Loucy (cell line): Measurements from ENCODE around the gene RHBDD3.
"Not testable (repeated sequence)": the region's sequence is repeated elsewhere in the genome, so short reads cannot be mapped to it uniquely, and the experiment has no call there.

Source experiments
- H2AFZ ChIP-seq: fragments of 200-600 bp; sonication (generic); 2 replicates; pipeline ENCODE4 v1.6.0; 2016; ENCODE audit warnings: antibody characterized with exemption, mild to moderate bottlenecking, low read length, moderate library complexity
- H3F3A ChIP-seq: fragments of 200-600 bp; 2 replicates; pipeline ENCODE4 v1.6.0; 2016; ENCODE audit warnings: antibody characterized with exemption, low read depth, mild to moderate bottlenecking
- H3K27me3 ChIP-seq: fragments of 200-600 bp; sonication (generic); 2 replicates; pipeline ENCODE4 v1.6.1; 2014; ENCODE audit warnings: low read length, mild to moderate bottlenecking; ENCODE audit not compliant: insufficient read depth, poor library complexity, severe bottlenecking
- H3K36me3 ChIP-seq: fragments of 200-600 bp; sonication (generic); 2 replicates; pipeline ENCODE4 v1.6.1; 2016; ENCODE audit warnings: low read length; ENCODE audit not compliant: insufficient read depth
- H3K4me1 ChIP-seq: fragments of 200-600 bp; sonication (generic); 2 replicates; pipeline ENCODE4 v1.5.1; 2014; ENCODE audit warnings: low read length, mild to moderate bottlenecking; ENCODE audit not compliant: insufficient read depth, poor library complexity, severe bottlenecking
- H3K4me2 ChIP-seq: fragments of 200-600 bp; sonication (generic); 2 replicates; pipeline ENCODE4 v1.6.0; 2014; ENCODE audit warnings: antibody characterized with exemption, low read length, low read depth, mild to moderate bottlenecking; ENCODE audit not compliant: poor library complexity, severe bottlenecking
- H3K4me3 ChIP-seq: fragments of 200-600 bp; sonication (generic); 2 replicates; pipeline ENCODE4 v1.5.1; 2014; ENCODE audit warnings: low read length, mild to moderate bottlenecking, mixed read lengths; ENCODE audit not compliant: poor library complexity, severe bottlenecking
- H3K79me2 ChIP-seq: fragments of 200-600 bp; sonication (generic); 2 replicates; pipeline ENCODE4 v1.6.1; 2014; ENCODE audit warnings: low read length; ENCODE audit not compliant: insufficient read depth
- H3K9ac ChIP-seq: fragments of 200-600 bp; sonication (generic); 2 replicates; pipeline ENCODE4 v1.6.0; 2014; ENCODE audit warnings: mild to moderate bottlenecking, low read depth, low read length, moderate library complexity; ENCODE audit not compliant: poor library complexity, severe bottlenecking
- H3K9me2 ChIP-seq: fragments of 200-600 bp; sonication (generic); replicated peaks from 2 replicates; pipeline ENCODE4 v1.6.1; 2016; ENCODE audit warnings: low read depth, low read length, mixed read lengths
- H3K9me3 ChIP-seq: fragments of 200-600 bp; sonication (generic); 2 replicates; pipeline ENCODE4 v1.6.1; 2014; ENCODE audit warnings: mild to moderate bottlenecking, antibody characterized with exemption, low read length, low read depth; ENCODE audit not compliant: insufficient read depth
- H4K20me1 ChIP-seq: fragments of 200-600 bp; sonication (generic); 2 replicates; pipeline ENCODE4 v1.6.0; 2014; ENCODE audit warnings: antibody characterized with exemption, low read length, mild to moderate bottlenecking; ENCODE audit not compliant: insufficient read depth, poor library complexity, severe bottlenecking
- CTCF ChIP-seq: fragments of 200-600 bp; sonication (generic); conservative IDR thresholded peaks from 2 replicates; pipeline ENCODE4 v1.5.1; 2014; ENCODE audit warnings: mild to moderate bottlenecking, antibody characterized with exemption, low read length
- EZH2phosphoT487 ChIP-seq: fragments of 200-600 bp; IDR thresholded peaks from 2 replicates; pipeline ENCODE4 v1.6.1; 2018; ENCODE audit warnings: antibody characterized with exemption, mild to moderate bottlenecking, moderate library complexity, borderline replicate concordance

Gene RHBDD3

GRCh38 chr22:29219881-29220670, 47.7 kb downstream of the RHBDD3 start:
- H3F3A ChIP-seq = no peaks in the 10 kb centered on the region
- peaks cover 44% of the 10 kb centered on the region; the same call in 1 of the 2 replicates for H3K36me3 ChIP-seq
- no peak overlapping the region for H3K4me2 ChIP-seq
- peaks cover 23% of the 10 kb centered on the region for H4K20me1 ChIP-seq
- H3K4me3 ChIP-seq = no peak overlapping the region
- H3K27me3 ChIP-seq = no peaks in the 10 kb centered on the region
- no peak for TF ChIP-seq CTCF
- no peak for TF ChIP-seq EZH2phosphoT487
- H3K9ac ChIP-seq = no peak overlapping the region
- no peak overlapping the region for H2AFZ ChIP-seq
- peaks cover 3% of the 10 kb centered on the region for H3K4me1 ChIP-seq
- no peaks in the 10 kb centered on the region for H3K9me2 ChIP-seq
- H3K79me2 ChIP-seq = peaks cover 19% of the 10 kb centered on the region; the same call in 1 of the 2 replicates
- H3K9me3 ChIP-seq = no peaks in the 10 kb centered on the region

- not testable (repeated sequence) for H3F3A ChIP-seq
- peaks cover 26% of the 10 kb centered on the region; the same call in 1 of the 2 replicates for H3K79me2 ChIP-seq
Observed at GRCh38 chr22:29219409-29219782, 48.4 kb downstream of the RHBDD3 start.

GRCh38 chr22:29218758-29219408, 48.9 kb downstream of the RHBDD3 start:
- H4K20me1 ChIP-seq = peaks cover 29% of the 10 kb centered on the region

More at GRCh38 chr22:29219409-29219782, 48.4 kb downstream of the RHBDD3 start:
- H3K36me3 ChIP-seq = peaks cover 51% of the 10 kb centered on the region; the same call in 1 of the 2 replicates
- not testable (repeated sequence) for H3K9ac ChIP-seq, H3K9me2 ChIP-seq, H3K27me3 ChIP-seq, H3K4me2 ChIP-seq, H3K9me3 ChIP-seq, H2AFZ ChIP-seq, H3K4me3 ChIP-seq, H3K4me1 ChIP-seq
- peaks cover 25% of the 10 kb centered on the region for H4K20me1 ChIP-seq

More at GRCh38 chr22:29218758-29219408, 48.9 kb downstream of the RHBDD3 start:
- Histone ChIP-seq H3K9ac (no peak overlapping the region), H3K4me2 (no peak overlapping the region), H3F3A (no peaks in the 10 kb centered on the region), H3K27me3 (no peaks in the 10 kb centered on the region), H3K9me3 (no peaks in the 10 kb centered on the region), H3K4me3 (no peak overlapping the region), H2AFZ (no peak overlapping the region), H3K36me3 (peaks cover 53% of the 10 kb centered on the region; the same call in 1 of the 2 replicates), H3K4me1 (no peaks in the 10 kb centered on the region), H3K9me2 (no peaks in the 10 kb centered on the region), H3K79me2 (peaks cover 31% of the 10 kb centered on the region; the same call in 1 of the 2 replicates)
- TF ChIP-seq EZH2phosphoT487 (no peak), CTCF (no peak)
